SK-N-SH (cell line): ENCODE data around the gene ERLEC1.

Experiments
- CHD2 ChIP-seq: fragments of 150-350 bp; IDR thresholded peaks from 2 replicates; pipeline ENCODE4 v1.6.1; 2018; ENCODE audit warnings: low read length; ENCODE audit not compliant: partially characterized antibody
- POLR2AphosphoS5 ChIP-seq: IDR thresholded peaks from 2 replicates; pipeline ENCODE4 v1.6.1; 2012; ENCODE audit warnings: low read depth, low read length
- TF ChIP-seq, protein P1 (sequence below): fragments of 200-600 bp; sonication (generic); IDR thresholded peaks from 2 replicates; pipeline ENCODE4 v1.6.1; 2017; ENCODE audit warnings: antibody characterized with exemption, mild to moderate bottlenecking, moderate library complexity

GRCh38 chr2:53820048-53820447 is 33.2 kb downstream of the ERLEC1 start:
- TF ChIP-seq, protein P1, sequence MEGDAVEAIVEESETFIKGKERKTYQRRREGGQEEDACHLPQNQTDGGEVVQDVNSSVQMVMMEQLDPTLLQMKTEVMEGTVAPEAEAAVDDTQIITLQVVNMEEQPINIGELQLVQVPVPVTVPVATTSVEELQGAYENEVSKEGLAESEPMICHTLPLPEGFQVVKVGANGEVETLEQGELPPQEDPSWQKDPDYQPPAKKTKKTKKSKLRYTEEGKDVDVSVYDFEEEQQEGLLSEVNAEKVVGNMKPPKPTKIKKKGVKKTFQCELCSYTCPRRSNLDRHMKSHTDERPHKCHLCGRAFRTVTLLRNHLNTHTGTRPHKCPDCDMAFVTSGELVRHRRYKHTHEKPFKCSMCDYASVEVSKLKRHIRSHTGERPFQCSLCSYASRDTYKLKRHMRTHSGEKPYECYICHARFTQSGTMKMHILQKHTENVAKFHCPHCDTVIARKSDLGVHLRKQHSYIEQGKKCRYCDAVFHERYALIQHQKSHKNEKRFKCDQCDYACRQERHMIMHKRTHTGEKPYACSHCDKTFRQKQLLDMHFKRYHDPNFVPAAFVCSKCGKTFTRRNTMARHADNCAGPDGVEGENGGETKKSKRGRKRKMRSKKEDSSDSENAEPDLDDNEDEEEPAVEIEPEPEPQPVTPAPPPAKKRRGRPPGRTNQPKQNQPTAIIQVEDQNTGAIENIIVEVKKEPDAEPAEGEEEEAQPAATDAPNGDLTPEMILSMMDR: no peak
- TF ChIP-seq CHD2 (no peak), POLR2AphosphoS5 (no peak)
